Smooth muscle cell (in vitro differentiated cells): Measurements from ENCODE around the gene ERC2. TPM values are rescaled to one million over a fixed set of nuclear protein-coding genes. Genes with fewer than 3 reads are reported as not detected.

Experiments used
- DNase-seq: peaks from one replicate; lab custom pipeline; 2025; ENCODE audit not compliant: unreplicated experiment; lab: John Stamatoyannopoulos, UW
- H2AFZ ChIP-seq: fragments of 200-600 bp; sonication (generic); 2 replicates; pipeline ENCODE4 v1.6.0; 2016; ENCODE audit warnings: antibody characterized with exemption, low read depth, mild to moderate bottlenecking
- H3F3A ChIP-seq: fragments of 200-600 bp; sonication (generic); 2 replicates; pipeline ENCODE4 v1.6.0; 2017; ENCODE audit warnings: antibody characterized with exemption, low read depth
- H3K27ac ChIP-seq: fragments of 200-600 bp; sonication (generic); 2 replicates; pipeline ENCODE4 v1.5.1; 2016; ENCODE audit warnings: low read depth, mild to moderate bottlenecking
- H3K27me3 ChIP-seq: fragments of 200-600 bp; sonication (generic); 2 replicates; pipeline ENCODE4 v1.6.1; 2016; ENCODE audit warnings: low read depth, mild to moderate bottlenecking
- H3K36me3 ChIP-seq: fragments of 200-600 bp; sonication (generic); 2 replicates; pipeline ENCODE4 v1.5.1; 2016; ENCODE audit warnings: low read depth
- H3K4me1 ChIP-seq: fragments of 200-600 bp; sonication (generic); 2 replicates; pipeline ENCODE4 v1.5.1; 2016; ENCODE audit warnings: low read depth
- H3K4me2 ChIP-seq: fragments of 200-600 bp; sonication (generic); 2 replicates; pipeline ENCODE4 v1.6.0; 2016; ENCODE audit warnings: mild to moderate bottlenecking
- H3K4me3 ChIP-seq: fragments of 200-600 bp; sonication (generic); 2 replicates; pipeline ENCODE4 v1.5.1; 2016; ENCODE audit warnings: mild to moderate bottlenecking
- H3K79me2 ChIP-seq: fragments of 200-600 bp; sonication (generic); 2 replicates; pipeline ENCODE4 v1.6.0; 2016; ENCODE audit warnings: low read depth, mild to moderate bottlenecking
- H3K9ac ChIP-seq: fragments of 200-600 bp; sonication (generic); 2 replicates; pipeline ENCODE4 v1.6.0; 2016; ENCODE audit warnings: low read depth
- H3K9me3 ChIP-seq: fragments of 200-600 bp; sonication (generic); replicated peaks from 2 replicates; pipeline ENCODE4 v1.5.1; 2016; ENCODE audit warnings: low read depth
- H4K20me1 ChIP-seq: fragments of 200-600 bp; sonication (generic); 2 replicates; pipeline ENCODE4 v1.6.0; 2016; ENCODE audit warnings: low read depth
- CTCF ChIP-seq: fragments of 200-600 bp; sonication (generic); IDR thresholded peaks from 2 replicates; pipeline ENCODE4 v1.5.1; 2017; ENCODE audit warnings: borderline replicate concordance, mild to moderate bottlenecking, antibody characterized with exemption; ENCODE audit not compliant: insufficient read depth, poor library complexity, severe bottlenecking
- WGBS: methylation state at CpG from one replicate; pipeline ENCODE4 v1.1.7; 2016; ENCODE audit warnings: low lambda C conversion rate; 5-methylcytosine and 5-hydroxymethylcytosine counted together
- polyA plus RNA-seq: library from polyadenylated mRNA; unstranded; fragments of >200 nt; fragmentation: Nextera tagmentation; extraction: Ambion mirVana; gene quantifications from 2 replicates; pipeline ENCODE4 v1.2.1, GENCODE V29; 2016
- total RNA-seq: library from RNA; depleted of rRNA; stranded (reverse); fragments of >200 nt; gene quantifications from 2 replicates; pipeline ENCODE4 v1.2.3, GENCODE V29; 2014

The ERC2 gene
- total and polyA plus RNA-seq, 2 experiments from 2014 or later = 1.1 TPM; not detected in 1

GRCh38 chr3:55659701-55660100 lies 808.6 kb downstream of the ERC2 start:
- Histone ChIP-seq H3K9me3 (no peaks in the 10 kb centered on the region), H3K4me1 (peaks cover 6% of the 10 kb centered on the region), H3K27me3 (no peaks in the 10 kb centered on the region), H3K4me2 (no peak overlapping the region), H3K27ac (no peak overlapping the region), H3K36me3 (no peaks in the 10 kb centered on the region), H3F3A (no peaks in the 10 kb centered on the region), H3K9ac (no peak overlapping the region), H3K79me2 (no peaks in the 10 kb centered on the region), H2AFZ (no peak overlapping the region), H3K4me3 (no peak overlapping the region), H4K20me1 (no peaks in the 10 kb centered on the region)
- no peak for TF ChIP-seq CTCF
- 96% methylated on average over 5 of the region's 5 CpGs for WGBS
- no peak for DNase-seq

- Histone ChIP-seq H3K9ac (no peak overlapping the region), H3K4me1 (peaks cover 1% of the 10 kb centered on the region), H3K4me3 (no peak overlapping the region), H3K27me3 (no peaks in the 10 kb centered on the region), H4K20me1 (no peaks in the 10 kb centered on the region), H3K9me3 (no peaks in the 10 kb centered on the region), H2AFZ (no peak overlapping the region), H3K4me2 (no peak overlapping the region), H3K36me3 (no peaks in the 10 kb centered on the region), H3K79me2 (no peaks in the 10 kb centered on the region), H3F3A (no peaks in the 10 kb centered on the region), H3K27ac (no peak overlapping the region)
- DNase-seq = no peak
- 71% methylated on average over 7 of the region's 8 CpGs for WGBS
- no peak for TF ChIP-seq CTCF
These were observed 809.3 kb downstream of the ERC2 start for GRCh38 chr3:55658690-55659562.

GRCh38 chr3:55658270-55658669 lies 810.0 kb downstream of the ERC2 start:
- no peak for DNase-seq
- no peak for TF ChIP-seq CTCF
- Histone ChIP-seq H3K9ac (no peak overlapping the region), H3K27ac (no peak overlapping the region), H3K4me3 (no peak overlapping the region), H3K79me2 (no peaks in the 10 kb centered on the region), H3F3A (no peaks in the 10 kb centered on the region), H4K20me1 (no peaks in the 10 kb centered on the region), H3K9me3 (no peaks in the 10 kb centered on the region), H3K36me3 (no peaks in the 10 kb centered on the region), H2AFZ (no peak overlapping the region), H3K4me2 (no peak overlapping the region), H3K4me1 (no peaks in the 10 kb centered on the region), H3K27me3 (no peaks in the 10 kb centered on the region)
- WGBS = 100% methylated on average over 1 of the region's 1 CpG

- DNase-seq = no peak
- 86% methylated on average over 1 of the region's 1 CpG for WGBS
- Histone ChIP-seq H3K27me3 (no peaks in the 10 kb centered on the region), H2AFZ (no peak overlapping the region), H3K36me3 (no peaks in the 10 kb centered on the region), H3K4me2 (no peak overlapping the region), H3K27ac (no peak overlapping the region), H3K79me2 (no peaks in the 10 kb centered on the region), H3K9ac (no peak overlapping the region), H3K4me3 (no peak overlapping the region), H3K4me1 (peaks cover 4% of the 10 kb centered on the region), H4K20me1 (no peaks in the 10 kb centered on the region), H3F3A (peaks cover 5% of the 10 kb centered on the region), H3K9me3 (no peaks in the 10 kb centered on the region)
- TF ChIP-seq CTCF = no peak
These were observed 812.7 kb downstream of the ERC2 start for GRCh38 chr3:55655544-55655943.
